Measurements from ENCODE around the gene NFIA. TPM values are rescaled to one million over a fixed set of nuclear protein-coding genes. Genes with fewer than 3 reads are reported as not detected.

NFIA gene
- total and polyA plus RNA-seq, 12 donors, result 11.2 to 117 (median 92.5) TPM

DNA sequence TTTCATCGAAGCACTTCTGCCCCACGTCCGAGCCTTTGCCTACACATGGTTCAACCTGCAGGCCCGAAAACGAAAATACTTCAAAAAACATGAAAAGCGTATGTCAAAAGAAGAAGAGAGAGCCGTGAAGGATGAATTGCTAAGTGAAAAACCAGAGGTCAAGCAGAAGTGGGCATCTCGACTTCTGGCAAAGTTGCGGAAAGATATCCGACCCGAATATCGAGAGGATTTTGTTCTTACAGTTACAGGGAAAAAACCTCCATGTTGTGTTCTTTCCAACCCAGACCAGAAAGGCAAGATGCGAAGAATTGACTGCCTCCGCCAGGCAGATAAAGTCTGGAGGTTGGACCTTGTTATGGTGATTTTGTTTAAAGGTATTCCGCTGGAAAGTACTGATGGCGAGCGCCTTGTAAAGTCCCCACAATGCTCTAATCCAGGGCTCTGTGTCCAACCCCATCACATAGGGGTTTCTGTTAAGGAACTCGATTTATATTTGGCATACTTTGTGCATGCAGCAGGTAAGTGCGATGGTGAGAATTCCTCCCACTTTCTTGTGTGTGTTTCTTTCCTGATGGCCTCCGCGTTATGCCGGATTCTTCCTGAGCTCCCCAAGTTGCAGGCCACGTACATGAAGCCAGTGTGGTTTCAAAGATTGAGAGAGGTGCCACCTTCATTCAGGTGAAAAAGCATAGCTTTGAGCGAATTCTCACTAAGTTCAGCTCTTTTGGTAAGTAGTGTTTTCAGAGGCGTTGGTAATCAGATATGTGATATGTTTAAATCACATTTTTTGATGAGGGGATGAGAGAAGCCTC lies 6.0 kb downstream of the NFIA start:
- intact Hi-C loops (cut with DNase I), result loop anchor here in 6 of 10 donors (5.0 to 10.0 kb wide), 6 partner anchors 34 to 366 kb away; no protein-coding TSS in a partner anchor
- no peak for ATAC-seq
- TF ChIP-seq, protein P1, sequence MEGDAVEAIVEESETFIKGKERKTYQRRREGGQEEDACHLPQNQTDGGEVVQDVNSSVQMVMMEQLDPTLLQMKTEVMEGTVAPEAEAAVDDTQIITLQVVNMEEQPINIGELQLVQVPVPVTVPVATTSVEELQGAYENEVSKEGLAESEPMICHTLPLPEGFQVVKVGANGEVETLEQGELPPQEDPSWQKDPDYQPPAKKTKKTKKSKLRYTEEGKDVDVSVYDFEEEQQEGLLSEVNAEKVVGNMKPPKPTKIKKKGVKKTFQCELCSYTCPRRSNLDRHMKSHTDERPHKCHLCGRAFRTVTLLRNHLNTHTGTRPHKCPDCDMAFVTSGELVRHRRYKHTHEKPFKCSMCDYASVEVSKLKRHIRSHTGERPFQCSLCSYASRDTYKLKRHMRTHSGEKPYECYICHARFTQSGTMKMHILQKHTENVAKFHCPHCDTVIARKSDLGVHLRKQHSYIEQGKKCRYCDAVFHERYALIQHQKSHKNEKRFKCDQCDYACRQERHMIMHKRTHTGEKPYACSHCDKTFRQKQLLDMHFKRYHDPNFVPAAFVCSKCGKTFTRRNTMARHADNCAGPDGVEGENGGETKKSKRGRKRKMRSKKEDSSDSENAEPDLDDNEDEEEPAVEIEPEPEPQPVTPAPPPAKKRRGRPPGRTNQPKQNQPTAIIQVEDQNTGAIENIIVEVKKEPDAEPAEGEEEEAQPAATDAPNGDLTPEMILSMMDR (IDR thresholded peaks at IDR 0.05), result no peak
- H3K27ac ChIP-seq, result peak overlapping the region in 8 of 10 donors; percentile 92 to 99 (median 96)
- no peaks in the 10 kb centered on the region for H3K9me3 ChIP-seq
- H3K27me3 ChIP-seq, result no peaks in the 10 kb centered on the region
- H3K36me3 ChIP-seq, result peaks cover 0 to 19% (median 11%) of the 10 kb centered on the region in 9 donors
- WGBS, 2 donors, result 91 to 92% methylated on average over 25 of the region's 25 CpGs
- peaks cover 13 to 92% (median 75%) of the 10 kb centered on the region in 9 donors for H3K4me1 ChIP-seq
- peak overlapping the region in 3 of 10 donors; percentile 7 to 85 (median 82) for H3K4me3 ChIP-seq
- DNase-seq, result no peak

GRCh38 chr1:61089338-61089737 lies 7.0 kb downstream of the NFIA start:
- no peaks in the 10 kb centered on the region for H3K9me3 ChIP-seq
- intact Hi-C loops (cut with DNase I), result loop anchor here in 6 of 10 donors (5.0 to 10.0 kb wide), 6 partner anchors 33 to 365 kb away; no protein-coding TSS in a partner anchor
- H3K27me3 ChIP-seq, result no peaks in the 10 kb centered on the region
- peaks cover 0 to 19% (median 11%) of the 10 kb centered on the region in 9 donors for H3K36me3 ChIP-seq
- WGBS, 2 donors, result 53 to 57% methylated on average over 4 of the region's 4 CpGs
- H3K27ac ChIP-seq, result peak overlapping the region in 6 of 10 donors; percentile 3 to 99 (median 51)
- DNase-seq (no peak), ATAC-seq (no peak)
- peaks cover 17 to 100% (median 84%) of the 10 kb centered on the region in 9 donors for H3K4me1 ChIP-seq
- TF ChIP-seq, protein P1 (IDR thresholded peaks at IDR 0.05), result no peak
- H3K4me3 ChIP-seq, result peak overlapping the region in 1 of 10 donors; percentile 22

GRCh38 chr1:61089741-61090140 lies 7.4 kb downstream of the NFIA start:
- intact Hi-C loops (cut with DNase I), result loop anchor here in 6 of 10 donors (5.0 to 10.0 kb wide), 7 partner anchors 33 to 365 kb away; no protein-coding TSS in a partner anchor
- Histone ChIP-seq H3K4me1 (peaks cover 17 to 100% (median 88%) of the 10 kb centered on the region in 9 donors), H3K4me3 (peak overlapping the region in 1 of 10 donors; percentile 22), H3K36me3 (peaks cover 0 to 19% (median 11%) of the 10 kb centered on the region in 9 donors), H3K27me3 (no peaks in the 10 kb centered on the region), H3K27ac (peak overlapping the region in 6 of 10 donors; percentile 59 to 99 (median 71)), H3K9me3 (no peaks in the 10 kb centered on the region)
- ATAC-seq (no peak), DNase-seq (no peak)
- TF ChIP-seq, protein P1 (IDR thresholded peaks at IDR 0.05), result no peak

GRCh38 chr1:61090546-61091202 lies 8.3 kb downstream of the NFIA start:
- intact Hi-C loops (cut with DNase I), result loop anchor here in 1 of 10 donors (5.0 kb wide), 1 partner anchor 92 kb away; no protein-coding TSS in a partner anchor
- DNase-seq, result no peak
- Histone ChIP-seq H3K9me3 (no peaks in the 10 kb centered on the region), H3K36me3 (peaks cover 0 to 19% (median 11%) of the 10 kb centered on the region in 9 donors), H3K4me1 (peaks cover 17 to 100% (median 90%) of the 10 kb centered on the region in 9 donors), H3K27me3 (no peaks in the 10 kb centered on the region), H3K4me3 (peak overlapping the region in 4 of 10 donors; percentile 6 to 22 (median 13)), H3K27ac (peak overlapping the region in 9 of 10 donors; percentile 19 to 99 (median 65))
- TF ChIP-seq, protein P1 (IDR thresholded peaks at IDR 0.05), result no peak
- no peak for ATAC-seq
- WGBS, 2 donors, result 57 to 68% methylated on average over 9 of the region's 9 CpGs
